ENCODE results near the gene CAMTA2.

- TF ChIP-seq CTCF (IDR thresholded peaks at IDR 0.05) (no peak), POLR2A (IDR thresholded peaks at IDR 0.05) (no peak)
Observed at GRCh38 chr17:5022171-5022711, 34.8 kb upstream of the CAMTA2 start.

All from right lobe of liver (tissue), 4 donors.